ENCODE measurements around the gene GLUL.

The GLUL gene

DNA sequence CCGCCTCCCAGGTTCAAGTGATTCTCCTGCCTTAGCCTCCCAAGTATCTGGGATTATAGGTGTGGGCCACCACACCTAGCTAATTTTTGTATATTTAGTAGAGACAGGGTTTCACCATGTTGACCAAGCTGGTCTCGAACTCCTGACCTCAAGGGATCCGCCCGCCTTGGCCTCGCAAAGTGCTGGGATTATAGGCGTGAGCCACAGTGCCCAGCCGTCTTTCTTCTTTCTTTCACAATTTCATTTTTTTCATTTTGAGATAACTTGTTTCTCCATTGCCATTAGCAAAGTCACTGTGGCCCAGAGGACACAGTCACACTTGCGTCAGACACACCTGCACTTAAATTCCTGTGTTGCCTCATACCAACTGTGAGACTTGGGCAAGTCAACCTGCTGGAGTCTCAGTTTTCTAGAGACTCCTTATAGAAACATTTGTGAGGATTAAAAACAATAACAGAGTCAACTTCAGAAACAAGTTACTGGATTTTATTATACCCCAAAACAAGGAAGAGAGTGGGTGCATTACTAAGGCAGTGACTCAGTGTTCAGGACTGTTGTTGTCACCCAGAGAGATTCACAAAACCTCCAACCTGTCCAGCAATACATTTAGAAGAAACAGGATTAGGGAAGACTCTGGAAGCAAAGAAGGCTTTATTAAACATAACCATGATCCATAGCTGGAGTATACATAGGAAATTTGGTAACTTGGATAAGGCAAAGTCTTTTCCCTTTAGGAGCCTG is 6.2 kb upstream of the GLUL start:
- peaks cover 12% of the 10 kb centered on the region for H3K79me2 ChIP-seq (ENCODE audit: insufficient read depth, low read length)
- H4K20me1 ChIP-seq (ENCODE audit: insufficient read depth, low read length, poor library complexity, severe bottlenecking): no peaks in the 10 kb centered on the region
- no peak overlapping the region for H3K9ac ChIP-seq (ENCODE audit: low read depth, low read length, poor library complexity, severe bottlenecking)
- no peaks in the 10 kb centered on the region for H3K27me3 ChIP-seq (ENCODE audit: insufficient read depth, low read length, poor library complexity, severe bottlenecking)
- no peaks in the 10 kb centered on the region; the same call in 1 of the 2 replicates for H3F3A ChIP-seq (ENCODE audit: low read depth)
- no peak overlapping the region for H2AFZ ChIP-seq (ENCODE audit: low read length)
- no peak for TF ChIP-seq EZH2phosphoT487 (IDR thresholded peaks at IDR 0.05; ENCODE audit: borderline replicate concordance)
- no peak for TF ChIP-seq CTCF (conservative IDR thresholded peaks at IDR 0.05; ENCODE audit: low read length)
- H3K4me3 ChIP-seq (ENCODE audit: low read length, poor library complexity, severe bottlenecking): no peak overlapping the region
- no peaks in the 10 kb centered on the region for H3K36me3 ChIP-seq (ENCODE audit: insufficient read depth, low read length)
- H3K4me1 ChIP-seq (ENCODE audit: insufficient read depth, low read length, poor library complexity, severe bottlenecking): peaks cover 29% of the 10 kb centered on the region
- H3K9me3 ChIP-seq (ENCODE audit: insufficient read depth, low read depth, low read length): no peaks in the 10 kb centered on the region
- H3K4me2 ChIP-seq (ENCODE audit: low read depth, low read length, poor library complexity, severe bottlenecking): no peak overlapping the region
- no peaks in the 10 kb centered on the region for H3K9me2 ChIP-seq (replicated peaks; ENCODE audit: low read depth, low read length)

- Histone ChIP-seq H3K9me3 (ENCODE audit: insufficient read depth, low read depth, low read length) (no peaks in the 10 kb centered on the region), H3K9ac (ENCODE audit: low read depth, low read length, poor library complexity, severe bottlenecking) (peak overlapping the region; percentile 51), H3K36me3 (ENCODE audit: insufficient read depth, low read length) (no peaks in the 10 kb centered on the region), H4K20me1 (ENCODE audit: insufficient read depth, low read length, poor library complexity, severe bottlenecking) (peaks cover 5% of the 10 kb centered on the region), H3K9me2 (replicated peaks; ENCODE audit: low read depth, low read length) (no peaks in the 10 kb centered on the region), H3K4me2 (ENCODE audit: low read depth, low read length, poor library complexity, severe bottlenecking) (peak overlapping the region; percentile 69), H3K79me2 (ENCODE audit: insufficient read depth, low read length) (peaks cover 29% of the 10 kb centered on the region), H3F3A (ENCODE audit: low read depth) (no peaks in the 10 kb centered on the region; the same call in 1 of the 2 replicates), H3K4me3 (ENCODE audit: low read length, poor library complexity, severe bottlenecking) (no peak overlapping the region), H3K4me1 (ENCODE audit: insufficient read depth, low read length, poor library complexity, severe bottlenecking) (peaks cover 36% of the 10 kb centered on the region), H2AFZ (ENCODE audit: low read length) (peak overlapping the region; percentile 54; the same call in 1 of the 2 replicates), H3K27me3 (ENCODE audit: insufficient read depth, low read length, poor library complexity, severe bottlenecking) (peaks cover 5% of the 10 kb centered on the region)
- no peak for TF ChIP-seq CTCF (conservative IDR thresholded peaks at IDR 0.05; ENCODE audit: low read length)
- TF ChIP-seq EZH2phosphoT487 (IDR thresholded peaks at IDR 0.05; ENCODE audit: borderline replicate concordance): no peak
Observed at GRCh38 chr1:182395906-182396305, 4.3 kb upstream of the GLUL start.

- no peaks in the 10 kb centered on the region; the same call in 1 of the 2 replicates for H3F3A ChIP-seq (ENCODE audit: low read depth)
- H3K9me2 ChIP-seq (replicated peaks; ENCODE audit: low read depth, low read length): no peaks in the 10 kb centered on the region
- H3K79me2 ChIP-seq (ENCODE audit: insufficient read depth, low read length): peaks cover 46% of the 10 kb centered on the region
- no peak overlapping the region for H3K9ac ChIP-seq (ENCODE audit: low read depth, low read length, poor library complexity, severe bottlenecking)
- peak overlapping the region; percentile 71 for H3K4me2 ChIP-seq (ENCODE audit: low read depth, low read length, poor library complexity, severe bottlenecking)
- TF ChIP-seq CTCF (conservative IDR thresholded peaks at IDR 0.05; ENCODE audit: low read length) (no peak), EZH2phosphoT487 (IDR thresholded peaks at IDR 0.05; ENCODE audit: borderline replicate concordance) (no peak)
- H2AFZ ChIP-seq (ENCODE audit: low read length): no peak overlapping the region
- H3K9me3 ChIP-seq (ENCODE audit: insufficient read depth, low read depth, low read length): no peaks in the 10 kb centered on the region
- peaks cover 13% of the 10 kb centered on the region for H3K27me3 ChIP-seq (ENCODE audit: insufficient read depth, low read length, poor library complexity, severe bottlenecking)
- H3K36me3 ChIP-seq (ENCODE audit: insufficient read depth, low read length): peaks cover 15% of the 10 kb centered on the region; the same call in 1 of the 2 replicates
- H3K4me1 ChIP-seq (ENCODE audit: insufficient read depth, low read length, poor library complexity, severe bottlenecking): peaks cover 43% of the 10 kb centered on the region
- H3K4me3 ChIP-seq (ENCODE audit: low read length, poor library complexity, severe bottlenecking): no peak overlapping the region
- H4K20me1 ChIP-seq (ENCODE audit: insufficient read depth, low read length, poor library complexity, severe bottlenecking): peaks cover 22% of the 10 kb centered on the region
Observed at GRCh38 chr1:182394055-182394775, 2.6 kb upstream of the GLUL start.

All from Loucy (cell line).